ENCODE measurements around the gene TP53BP2. TPM values are rescaled to one million over a fixed set of nuclear protein-coding genes. Genes with fewer than 3 reads are reported as not detected.

The TP53BP2 gene
- total RNA-seq, 1 experiment from 2014 or later: 38.2 TPM

DNA sequence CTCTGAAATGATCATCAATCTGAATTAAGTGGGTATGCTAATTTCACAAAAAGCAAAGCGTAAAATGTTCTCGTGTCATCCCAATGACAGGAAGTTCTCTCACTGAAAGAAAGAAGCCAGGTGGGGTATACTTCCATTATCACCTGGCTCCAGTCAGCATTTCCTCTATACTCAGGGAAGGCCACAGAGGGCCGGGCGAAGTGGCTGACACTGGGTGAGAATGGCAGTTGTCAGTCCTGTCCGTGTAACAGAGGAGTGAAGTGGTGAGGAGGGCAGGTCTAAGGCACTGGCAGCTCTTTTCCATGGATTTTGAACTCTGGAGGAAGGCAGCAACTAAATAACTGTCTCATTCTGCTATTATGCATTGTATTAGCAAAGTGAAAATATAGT, 73.0 kb downstream of the TP53BP2 start:
- Histone ChIP-seq H3K79me2 (ENCODE audit: insufficient read depth, low read length) (no peaks in the 10 kb centered on the region; the same call in 1 of the 2 replicates), H3K4me3 (replicated peaks in 1 of 2; ENCODE audit: low read depth in 1 of 2, low read length in 2 of 2) (no peak overlapping the region), H3K36me3 (ENCODE audit: control insufficient read depth in 1 of 2, insufficient read depth in 2 of 2, low read length in 2 of 2) (peaks cover 18 to 43% of the 10 kb centered on the region in 2 experiments; a peak in 3 of 4 replicates), H3K27me3 (ENCODE audit: insufficient read depth, low read length) (no peaks in the 10 kb centered on the region), H3K4me1 (ENCODE audit: control insufficient read depth in 1 of 2, insufficient read depth in 2 of 2, low read length in 2 of 2) (peaks cover 24 to 64% of the 10 kb centered on the region in 2 experiments), H3K9me2 (ENCODE audit: insufficient read depth) (no peaks in the 10 kb centered on the region), H3K9ac (ENCODE audit: low read length) (peak overlapping the region; percentile 56), H3K9me3 (ENCODE audit: control insufficient read depth in 1 of 2, insufficient read depth in 1 of 2, low read depth in 1 of 2, low read length in 2 of 2) (no peaks in the 10 kb centered on the region), H2AFZ (ENCODE audit: low read depth, low read length, poor library complexity, severe bottlenecking) (no peak overlapping the region), H3K27ac (ENCODE audit: low read depth, low read length) (peak overlapping the region; percentile 71), H3K4me2 (ENCODE audit: low read length) (peak overlapping the region; percentile 79), H4K20me1 (ENCODE audit: insufficient read depth) (no peaks in the 10 kb centered on the region)
- ChIA-PET CTCF (interaction anchor here (1.0 to 2.0 kb wide), 3 partner anchors 10 to 73 kb away, joined by 3 to 4 read pairs (median 3); partner anchors contain the start of gene TP53BP2), RAD21 (ENCODE audit: low non-redundant PET in 1 of 2, low total read pairs in 2 of 2, uncharacterized antibody in 2 of 2, unreplicated experiment in 2 of 2) (interaction anchor here in 1 of 2 experiments (0.7 kb wide), 1 partner anchor 72 kb away, joined by 3 read pairs; no protein-coding TSS in a partner anchor), POLR2A (interaction anchor here (1.5 kb wide), 1 partner anchor 74 kb away, joined by 3 read pairs; no protein-coding TSS in a partner anchor)
- BruUV-seq (replicated peaks): no TSS peak
- DNase-seq (ENCODE audit: low read depth, low spot score): no peak
- TF ChIP-seq EZH2phosphoT487 (IDR thresholded peaks at IDR 0.05; ENCODE audit: borderline replicate concordance) (no peak), CBX3 (IDR thresholded peaks at IDR 0.05; ENCODE audit: low read depth) (no peak), EZH2 (IDR thresholded peaks at IDR 0.05) (no peak), CEBPB (IDR thresholded peaks at IDR 0.05; ENCODE audit: low read depth) (no peak), MAX (IDR thresholded peaks at IDR 0.05) (no peak), ELF1 (IDR thresholded peaks at IDR 0.05; ENCODE audit: borderline replicate concordance, low read depth) (no peak), ATF3 (IDR thresholded peaks at IDR 0.05) (no peak), YY1 (IDR thresholded peaks at IDR 0.05; ENCODE audit: extremely low read depth, insufficient replicate concordance, low read depth, low read length) (no peak), JUND (IDR thresholded peaks at IDR 0.05) (no peak), SP1 (IDR thresholded peaks at IDR 0.05; ENCODE audit: low read depth) (no peak), SIN3A (IDR thresholded peaks at IDR 0.05; ENCODE audit: low read depth) (no peak), TCF7L2 (IDR thresholded peaks at IDR 0.05; ENCODE audit: borderline replicate concordance, extremely low read depth, insufficient read depth, insufficient read length) (no peak), SRF (IDR thresholded peaks at IDR 0.05; ENCODE audit: low read depth) (no peak), ZNF274 (IDR thresholded peaks at IDR 0.05; ENCODE audit: low read depth, low read length) (no peak), FOSL1 (IDR thresholded peaks at IDR 0.05; ENCODE audit: low read depth) (no peak), ZBTB33 (IDR thresholded peaks at IDR 0.05; ENCODE audit: extremely low read depth, insufficient replicate concordance, low read length) (no peak), EGR1 (IDR thresholded peaks at IDR 0.05; ENCODE audit: low read depth) (no peak), ZFX (IDR thresholded peaks at IDR 0.05) (no peak)
- intact Hi-C loops (cut with micrococcal nuclease): no loop called here
- no peak for ATAC-seq

Measured in HCT116 (cell line).